ENCODE data around the gene KCNE4.
"Not testable (repeated sequence)": the region's sequence is repeated elsewhere in the genome, so short reads cannot be mapped to it uniquely, and the experiment has no call there.

The KCNE4 gene

GRCh38 chr2:223057569-223057968 lies 5.6 kb downstream of the KCNE4 start:
- no peak for DNase-seq (ENCODE audit: low spot score)

- no peak for DNase-seq (ENCODE audit: low spot score)
Observed at GRCh38 chr2:223058952-223059716, 7.1 kb downstream of the KCNE4 start.

GRCh38 chr2:223060201-223060825 lies 8.3 kb downstream of the KCNE4 start:
- no peak for DNase-seq (ENCODE audit: low spot score)

GRCh38 chr2:223062396-223062795 lies 10.4 kb downstream of the KCNE4 start:
- DNase-seq (ENCODE audit: low spot score) = peak; percentile 39

- DNase-seq (ENCODE audit: low spot score) = no peak
Observed at GRCh38 chr2:223065107-223065506, 13.1 kb downstream of the KCNE4 start.

GRCh38 chr2:223066721-223067120 lies 14.7 kb downstream of the KCNE4 start:
- DNase-seq (ENCODE audit: low spot score) = no peak

- no peak for DNase-seq (ENCODE audit: low spot score)
Observed at GRCh38 chr2:223068071-223068470, 16.1 kb downstream of the KCNE4 start.

GRCh38 chr2:223069465-223069864 lies 17.5 kb downstream of the KCNE4 start:
- no peak for DNase-seq (ENCODE audit: low spot score)

GRCh38 chr2:223069988-223070387 lies 18.0 kb downstream of the KCNE4 start:
- DNase-seq (ENCODE audit: low spot score) = no peak

GRCh38 chr2:223071139-223071538 lies 19.1 kb downstream of the KCNE4 start:
- DNase-seq (ENCODE audit: low spot score) = no peak

GRCh38 chr2:223072826-223073225 lies 20.8 kb downstream of the KCNE4 start:
- DNase-seq (ENCODE audit: low spot score) = no peak

- DNase-seq (ENCODE audit: low spot score) = no peak
Observed at GRCh38 chr2:223075301-223076270, 23.6 kb downstream of the KCNE4 start.

GRCh38 chr2:223076573-223076972 lies 24.6 kb downstream of the KCNE4 start:
- DNase-seq (ENCODE audit: low spot score) = peak; percentile 64

- DNase-seq (ENCODE audit: low spot score) = no peak
Observed at GRCh38 chr2:223078482-223078881, 26.5 kb downstream of the KCNE4 start.

GRCh38 chr2:223079378-223079777 lies 27.4 kb downstream of the KCNE4 start:
- no peak for DNase-seq (ENCODE audit: low spot score)

GRCh38 chr2:223079925-223080324 lies 27.9 kb downstream of the KCNE4 start:
- no peak for DNase-seq (ENCODE audit: low spot score)

GRCh38 chr2:223080790-223081360 lies 28.9 kb downstream of the KCNE4 start:
- DNase-seq (ENCODE audit: low spot score) = not testable (repeated sequence)

- DNase-seq (ENCODE audit: low spot score) = peak; percentile 61
Observed at GRCh38 chr2:223081789-223082188, 29.8 kb downstream of the KCNE4 start.

GRCh38 chr2:223082706-223083105 lies 30.7 kb downstream of the KCNE4 start:
- DNase-seq (ENCODE audit: low spot score) = no peak

GRCh38 chr2:223083402-223084070 lies 31.5 kb downstream of the KCNE4 start:
- DNase-seq (ENCODE audit: low spot score) = no peak

GRCh38 chr2:223084873-223085272 lies 32.9 kb downstream of the KCNE4 start:
- DNase-seq (ENCODE audit: low spot score) = no peak
